HG03159 (cell line): ENCODE results near the gene HPCAL4.

Experiments used
- ATAC-seq: cut with Tn5 transposase; IDR thresholded peaks from one replicate; pipeline ENCODE4 v1.9.1; 2021; ENCODE audit warnings: mild to moderate bottlenecking, moderate library complexity; ENCODE audit not compliant: unreplicated experiment

HPCAL4 gene

DNA sequence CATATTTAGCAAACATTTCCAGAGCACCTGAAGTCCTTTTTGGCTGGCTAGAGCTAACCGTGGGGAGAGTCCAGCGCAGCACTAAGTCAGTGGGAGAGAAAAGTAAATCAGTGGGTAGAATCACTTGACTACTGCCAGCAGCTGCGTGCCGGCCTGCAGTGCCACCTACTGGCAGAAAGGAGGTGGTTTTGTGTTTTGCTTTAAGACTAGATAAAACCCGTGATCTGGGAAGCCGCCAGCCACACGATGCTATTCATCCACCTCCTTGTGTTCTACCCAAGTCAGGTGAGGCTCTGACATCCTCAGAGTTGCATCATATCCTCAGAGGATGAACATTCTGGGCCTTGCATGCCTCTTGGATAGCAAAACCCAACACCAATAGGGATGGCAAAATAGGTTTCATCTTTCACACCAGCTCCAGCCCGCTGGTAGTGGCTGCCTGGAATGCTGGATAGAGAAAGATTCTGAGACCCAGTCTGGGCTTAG, 37.6 kb downstream of the HPCAL4 start:
- ATAC-seq = no peak

DNA sequence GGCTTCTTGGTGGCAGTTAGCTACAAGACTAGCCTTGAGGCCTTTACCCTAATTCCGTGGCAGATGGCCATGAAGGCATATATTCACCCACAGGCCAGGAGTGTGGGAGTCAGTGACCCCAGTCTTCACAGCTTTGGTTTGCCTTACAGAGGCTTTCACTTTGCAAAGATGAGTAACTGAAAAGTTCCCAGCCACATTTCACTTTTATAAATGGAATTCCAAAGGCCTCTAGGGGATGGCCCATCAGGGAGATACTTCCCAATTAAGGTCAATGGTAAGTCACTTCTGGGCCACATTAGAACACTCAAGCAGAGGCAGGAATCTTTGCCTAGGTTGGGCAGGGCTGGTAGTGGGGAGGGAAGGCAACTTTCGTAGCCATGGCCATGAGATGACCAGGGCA, 38.7 kb downstream of the HPCAL4 start:
- ATAC-seq = no peak

DNA sequence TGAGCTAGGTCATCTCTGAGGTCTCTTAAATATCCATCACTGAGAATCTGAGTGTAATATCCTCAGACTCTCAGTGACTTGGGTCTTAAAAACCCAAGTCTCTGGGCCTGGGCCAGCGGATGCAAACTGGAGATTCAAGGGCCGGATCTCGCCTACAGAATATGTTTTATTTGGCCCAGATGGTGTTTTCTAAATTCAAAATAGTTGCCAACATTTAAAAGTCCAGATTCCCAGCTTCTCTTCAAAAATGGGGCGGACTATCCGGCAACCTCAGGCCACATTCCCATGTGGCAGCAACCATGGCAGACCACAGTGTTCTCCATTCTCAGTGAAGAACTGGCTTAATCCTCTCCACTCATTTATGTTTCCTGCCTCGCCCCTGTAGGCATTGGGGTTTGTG, 39.1 kb downstream of the HPCAL4 start:
- no peak for ATAC-seq

DNA sequence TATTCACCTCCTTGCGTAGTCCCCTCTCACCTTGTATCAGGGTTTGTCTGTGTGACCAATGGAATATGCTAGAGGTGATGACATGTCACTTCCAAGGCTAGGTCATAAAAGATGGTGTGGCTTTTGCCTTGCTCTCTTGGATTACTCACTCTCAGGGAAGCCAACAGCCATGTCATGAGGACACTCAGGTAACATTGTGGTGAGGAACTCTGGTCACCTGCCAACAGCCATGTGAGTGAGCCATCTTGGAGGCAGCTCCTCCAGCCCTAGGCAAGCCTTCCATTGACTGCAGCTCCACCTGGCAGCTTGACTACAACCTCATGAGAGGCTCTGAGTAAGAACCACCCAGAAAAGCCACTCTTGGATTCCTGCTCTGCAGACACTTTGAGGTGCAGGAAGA, 40.8 kb downstream of the HPCAL4 start:
- no peak for ATAC-seq

DNA sequence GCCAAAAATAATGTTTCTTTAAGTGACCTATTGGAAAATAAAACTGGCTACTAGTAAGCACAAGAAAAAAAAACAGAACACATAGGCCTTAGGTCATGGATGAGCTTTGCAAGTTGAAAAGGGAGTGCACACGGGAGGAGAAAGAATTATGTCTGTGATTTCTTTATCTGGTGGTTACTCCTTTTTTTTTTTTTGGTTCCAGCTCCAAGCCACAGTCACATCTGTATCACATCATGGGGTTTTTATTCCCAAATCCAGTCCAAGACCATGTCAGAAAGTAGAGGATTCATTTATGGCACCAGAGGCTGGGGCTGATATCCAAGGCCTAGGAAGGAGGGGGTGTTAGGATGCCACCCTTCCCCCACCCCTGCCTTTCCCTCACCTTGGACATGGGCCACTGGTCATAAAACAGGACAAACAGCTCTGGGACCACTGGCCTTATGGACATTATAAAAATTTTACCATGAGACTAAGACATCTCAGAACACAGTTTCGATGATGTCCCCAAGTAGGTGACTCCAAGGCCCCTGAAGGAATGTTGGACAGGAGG, 41.5 kb downstream of the HPCAL4 start:
- no peak for ATAC-seq

DNA sequence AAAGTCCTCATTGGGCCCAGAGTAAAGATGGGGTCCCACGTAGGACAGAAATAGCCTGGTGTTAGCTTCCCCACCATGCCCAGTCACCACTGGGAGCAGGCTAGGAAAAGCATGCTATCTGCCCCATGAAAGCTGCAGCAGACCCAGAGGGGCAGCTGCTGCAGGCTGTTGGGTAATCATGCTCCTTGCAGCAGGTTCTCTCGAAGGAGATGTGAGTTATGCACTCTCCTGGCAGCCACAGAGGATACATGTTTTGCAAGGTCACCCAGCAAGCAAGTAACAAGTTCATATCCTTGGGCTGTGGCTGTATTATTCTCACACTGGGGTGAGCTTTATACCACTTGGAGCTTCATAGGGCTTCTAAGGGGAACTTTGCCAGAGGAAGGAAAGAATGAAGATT, 42.7 kb downstream of the HPCAL4 start:
- ATAC-seq = no peak

DNA sequence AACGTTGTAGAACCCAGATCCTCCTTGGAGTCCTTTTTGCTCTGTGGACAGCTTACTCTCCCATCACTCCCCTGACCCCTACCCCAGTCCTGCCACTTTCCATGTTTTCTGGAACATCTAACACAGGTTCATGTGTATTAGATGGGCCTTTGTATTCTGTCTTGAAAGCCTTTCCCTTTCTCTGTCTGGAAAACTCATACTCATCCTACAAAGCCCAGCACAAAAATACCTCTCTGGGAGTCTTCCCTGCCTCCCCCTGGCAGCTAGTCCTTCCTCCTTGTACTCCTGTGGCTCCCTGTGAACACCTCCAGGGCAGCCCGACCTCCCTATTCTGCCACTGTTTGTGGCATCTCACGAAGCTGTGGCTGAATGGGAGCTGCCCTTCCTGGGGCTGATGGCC, 44.0 kb downstream of the HPCAL4 start:
- no peak for ATAC-seq

DNA sequence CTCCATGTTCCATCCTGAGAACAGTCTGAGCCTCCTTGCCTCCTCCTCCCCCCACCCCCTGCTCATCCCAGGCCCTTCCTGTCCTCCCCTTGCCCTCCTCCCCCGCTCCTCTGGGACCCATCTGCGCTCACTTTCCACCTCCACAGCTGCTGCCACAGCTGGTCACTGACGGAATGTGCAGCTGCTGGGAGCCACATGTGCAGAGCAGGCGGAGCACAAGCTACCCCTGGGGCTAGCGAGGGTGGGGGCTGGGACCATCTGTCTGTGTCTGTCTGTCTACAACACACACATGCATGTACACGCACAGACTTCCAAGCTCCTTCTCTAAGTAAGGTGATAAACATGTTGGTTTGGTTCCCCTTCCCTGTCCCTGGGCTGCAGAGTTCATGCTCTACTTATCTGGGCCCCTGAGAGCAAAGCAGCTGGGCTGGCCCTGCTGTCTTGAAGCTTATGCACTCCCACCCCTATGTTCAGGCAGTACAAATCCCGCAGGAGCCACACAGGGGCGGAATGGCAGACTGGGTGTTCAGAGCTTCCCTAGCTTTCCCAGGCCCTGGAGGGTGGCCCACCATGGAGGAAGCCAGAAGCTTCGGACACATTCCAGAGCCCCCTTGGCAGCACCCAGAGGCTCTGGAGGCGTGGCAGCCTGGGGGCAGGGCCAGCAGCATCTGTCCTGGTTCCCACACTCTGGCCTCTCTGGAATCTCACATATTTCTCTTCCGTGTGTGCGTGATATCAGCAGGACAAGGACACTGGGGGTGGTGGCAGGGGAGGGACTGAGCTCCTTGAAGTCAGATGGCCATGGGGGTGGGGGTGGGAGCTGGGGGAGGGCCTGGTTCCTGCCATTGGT, 44.8 kb downstream of the HPCAL4 start:
- ATAC-seq = no peak

DNA sequence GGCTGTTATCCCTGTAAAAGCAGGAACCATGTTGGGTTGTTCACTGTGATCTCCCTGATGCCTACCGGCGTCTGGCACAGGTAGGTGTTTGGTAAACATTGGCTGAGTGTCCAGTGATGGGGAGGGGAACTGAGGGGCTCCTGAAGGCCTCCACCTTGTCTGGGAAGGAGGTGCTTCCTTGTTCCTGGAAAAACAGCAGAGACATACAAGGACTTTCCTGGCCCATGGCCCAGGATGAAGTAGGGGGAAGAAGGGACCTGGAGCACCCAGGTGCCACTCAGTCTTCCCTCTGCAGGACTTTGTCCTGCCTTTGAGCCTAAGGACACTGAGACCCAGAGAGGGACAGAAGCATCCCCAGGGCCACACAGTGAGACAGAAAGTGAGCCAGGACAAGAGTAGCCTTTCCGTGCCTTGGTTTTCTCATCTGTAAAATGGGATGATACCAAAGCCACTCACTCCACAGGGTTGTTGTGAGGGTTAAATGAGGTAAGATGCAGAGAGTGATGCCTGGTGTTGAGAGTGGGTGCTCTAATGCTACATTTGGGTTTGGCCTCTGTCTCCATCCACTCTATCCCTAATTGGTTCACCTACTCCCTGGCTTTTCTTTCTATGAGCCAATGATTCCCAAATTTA, 45.7 kb downstream of the HPCAL4 start:
- ATAC-seq = no peak

DNA sequence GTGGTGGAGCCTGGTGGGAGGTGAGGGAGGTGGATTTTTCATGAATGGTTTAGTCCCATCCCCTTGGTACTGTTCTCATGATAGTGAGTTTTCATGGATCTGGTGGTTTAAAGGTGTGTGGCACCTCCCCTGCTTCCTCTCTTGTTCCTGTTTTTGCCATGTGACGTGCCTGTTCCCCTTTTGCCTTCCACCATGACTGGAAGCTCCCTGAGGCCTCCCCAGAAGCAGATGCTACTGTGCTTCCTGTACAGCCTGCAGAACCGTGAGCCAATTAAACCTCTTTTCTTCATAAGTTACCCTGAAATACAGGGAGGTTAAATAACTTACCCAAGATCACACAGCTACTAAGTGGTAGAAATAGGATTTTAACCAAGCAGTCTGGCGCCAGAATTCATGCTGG, 47.5 kb downstream of the HPCAL4 start:
- ATAC-seq = no peak

DNA sequence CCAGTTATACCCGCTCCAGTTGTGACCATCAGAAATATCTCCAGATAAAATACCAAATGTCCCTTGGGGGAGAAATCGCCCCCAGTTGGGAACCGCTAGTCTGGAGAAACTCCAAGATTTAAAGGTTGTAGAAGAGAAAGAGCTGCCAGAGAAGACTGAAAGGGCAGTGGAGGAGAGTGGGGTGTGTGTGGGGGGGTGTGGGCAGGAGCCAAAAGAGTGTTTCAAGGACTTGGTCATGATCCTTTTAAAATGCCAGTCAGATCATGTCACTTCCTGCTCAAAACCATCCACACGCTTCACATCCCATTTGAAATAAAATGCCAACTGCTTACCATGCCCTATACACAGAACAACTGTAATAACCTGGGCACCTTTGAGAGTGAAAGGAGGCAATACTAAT, 48.4 kb downstream of the HPCAL4 start:
- no peak for ATAC-seq

DNA sequence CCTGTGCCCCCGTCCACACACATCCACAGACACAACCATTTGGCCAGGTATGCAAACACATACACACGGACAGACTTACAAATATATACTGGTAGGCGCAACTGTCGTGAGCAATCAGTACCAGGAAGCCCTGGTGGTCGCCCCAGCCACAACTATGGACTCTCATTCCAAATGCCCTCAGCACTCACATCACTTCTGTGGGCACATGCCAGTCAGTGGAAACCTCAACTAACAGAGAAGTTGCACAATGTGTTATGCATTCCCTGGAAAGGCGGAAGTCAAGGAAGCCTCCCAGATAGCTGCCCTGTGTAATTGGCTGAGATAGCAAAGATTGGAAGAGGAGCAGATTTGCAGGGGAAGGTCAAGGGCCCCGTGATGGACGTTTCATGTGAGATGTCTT, 50.4 kb downstream of the HPCAL4 start:
- no peak for ATAC-seq

DNA sequence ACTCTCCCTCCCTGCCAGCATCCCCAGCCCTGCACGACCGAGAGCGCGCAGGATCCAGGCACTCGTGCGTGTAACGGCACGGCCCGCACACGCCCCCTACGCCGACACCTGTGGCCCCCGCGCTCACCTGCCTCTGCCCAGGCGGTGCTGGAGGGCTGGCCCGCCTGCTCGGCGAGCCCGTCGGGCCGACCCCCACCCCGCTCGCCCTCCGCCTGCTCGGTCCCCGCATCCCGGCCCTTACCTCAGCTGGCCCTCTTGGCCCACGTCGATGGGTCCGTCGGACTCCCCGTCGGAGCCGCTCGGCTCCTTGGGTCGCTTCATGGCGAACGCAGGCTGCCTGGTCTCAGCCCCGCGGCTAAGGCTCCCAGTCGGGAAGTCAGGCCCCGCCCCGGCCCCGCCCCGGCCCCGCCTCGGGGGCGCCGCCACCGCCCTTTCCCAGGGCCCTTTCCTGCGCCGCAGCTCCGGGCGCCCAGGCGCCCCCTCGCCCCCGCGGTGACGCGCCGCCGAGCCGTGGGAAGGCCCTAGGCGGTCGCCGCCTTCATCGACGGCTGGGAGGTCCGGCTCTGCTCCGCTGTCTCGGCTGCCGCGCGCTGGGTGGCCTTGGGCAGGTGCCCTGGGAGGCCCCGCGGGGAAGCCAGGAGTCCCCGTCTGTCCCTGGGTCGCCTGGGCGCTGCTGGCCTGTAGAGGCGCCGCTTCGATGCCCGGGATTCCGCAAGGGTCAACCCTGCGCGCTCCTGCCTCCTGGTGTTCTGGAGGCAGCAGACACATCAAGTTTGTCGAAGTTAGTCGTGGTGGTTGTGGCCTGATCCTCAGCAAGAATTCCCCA, 51.7 kb downstream of the HPCAL4 start, which contains the start of gene HEYL:
HEYL (minus strand) TSS at position 339 of the 826 bp plus-strand sequence; CDS start at position 321, 18 bp downstream.
- no peak for ATAC-seq

DNA sequence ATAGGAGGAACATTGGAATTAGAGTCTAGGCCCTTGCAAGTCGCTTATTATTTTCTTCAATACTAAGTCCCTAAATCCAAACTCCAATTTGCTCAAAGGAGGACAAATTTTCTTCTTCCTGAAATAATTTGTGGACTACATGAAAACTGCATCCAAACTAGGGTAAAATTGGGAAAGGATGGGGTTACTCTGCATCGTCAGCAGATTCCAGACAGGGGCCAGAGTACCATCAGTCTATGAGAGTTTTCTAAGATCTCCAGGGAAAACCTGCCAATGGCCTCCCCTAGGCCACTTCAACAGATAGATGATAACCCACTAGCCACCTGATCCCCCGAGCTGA, 52.3 kb downstream of the HPCAL4 start:
- no peak for ATAC-seq

DNA sequence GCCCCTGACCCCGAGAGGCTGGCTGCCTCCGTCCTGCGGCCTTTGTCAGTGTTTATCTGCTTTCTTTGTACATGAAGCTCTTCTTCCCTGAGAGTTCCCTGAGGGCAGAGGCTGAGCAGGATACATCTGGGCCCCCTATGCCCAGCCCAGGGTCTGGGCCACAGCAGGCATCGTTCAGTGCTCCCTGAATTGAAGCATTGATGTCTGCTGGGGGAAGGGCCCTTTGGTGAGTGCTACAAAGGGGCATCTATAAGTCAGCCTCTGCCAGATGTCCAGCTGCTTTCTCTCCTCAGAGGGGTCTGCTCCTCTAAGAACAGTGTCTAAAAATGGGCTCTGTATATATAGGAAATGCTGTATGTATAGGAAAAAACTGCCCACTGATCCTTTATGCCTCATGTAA, 53.9 kb downstream of the HPCAL4 start:
- no peak for ATAC-seq

DNA sequence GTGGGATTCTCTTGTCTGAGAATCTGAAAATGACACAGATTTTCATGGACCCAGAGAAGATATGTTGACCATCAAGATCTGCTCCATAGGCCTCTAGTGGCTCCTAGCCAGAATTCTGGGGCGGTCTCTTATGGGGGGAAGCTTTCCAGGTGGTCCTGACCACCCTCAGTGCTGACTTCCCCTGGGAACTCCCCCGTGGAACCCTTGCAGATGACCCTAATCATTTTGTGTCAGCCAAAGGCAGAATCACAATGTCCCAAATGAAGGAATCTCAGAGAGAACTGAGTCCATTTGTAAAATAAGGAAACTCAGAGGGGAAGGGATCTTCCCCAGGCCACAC, 55.4 kb downstream of the HPCAL4 start:
- ATAC-seq = no peak

DNA sequence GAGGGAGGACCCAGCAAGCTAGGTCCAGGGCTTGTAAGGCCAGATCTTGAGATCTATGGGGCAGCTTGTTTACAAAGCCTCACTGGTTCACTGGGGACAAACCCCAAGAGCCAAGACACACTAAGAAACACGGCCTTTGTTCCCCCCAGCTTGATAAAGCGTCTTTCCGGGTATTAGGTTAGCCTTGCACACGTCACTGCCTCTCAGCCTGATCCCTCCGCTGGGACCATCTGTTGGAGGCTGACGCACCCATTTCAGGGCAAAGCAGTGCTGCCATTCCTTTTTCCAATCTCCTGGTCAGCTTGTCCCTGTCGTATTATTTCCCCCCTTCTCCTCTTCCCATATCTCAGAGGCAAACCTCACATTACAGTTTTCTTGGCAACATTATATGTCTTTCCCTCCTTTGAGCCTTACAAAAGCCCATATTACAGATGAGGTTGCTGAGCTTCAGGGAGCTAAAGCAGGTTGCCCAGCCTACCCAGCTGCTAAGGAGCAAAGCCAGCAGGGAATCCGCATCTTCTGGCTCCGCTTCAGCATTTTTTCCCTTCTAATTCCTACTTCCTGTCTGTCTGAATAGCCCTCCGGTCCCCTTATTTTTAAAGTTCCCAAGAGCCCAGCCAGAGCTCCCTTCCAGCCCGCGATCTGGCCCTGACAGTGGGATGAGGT, 55.9 kb downstream of the HPCAL4 start:
- ATAC-seq = no peak

DNA sequence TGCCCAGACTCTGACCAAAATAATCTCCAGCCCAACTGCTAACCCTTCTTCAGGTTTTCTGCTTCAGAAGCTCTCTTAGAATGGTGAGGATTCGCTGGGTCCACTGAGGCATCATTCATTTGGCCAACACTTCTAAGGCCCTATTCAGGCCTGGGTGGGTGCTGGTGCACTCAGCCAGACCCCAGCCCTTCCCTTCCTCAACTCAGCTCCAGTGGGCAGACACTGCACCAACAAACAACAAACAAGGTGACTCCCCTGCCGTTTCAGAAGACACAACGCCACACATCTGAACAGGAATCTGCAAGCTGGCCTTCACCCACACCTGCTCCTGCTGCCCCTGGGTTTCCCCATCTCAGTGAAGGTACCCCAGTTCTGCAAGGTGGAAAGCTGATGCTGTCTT, 57.8 kb downstream of the HPCAL4 start:
- ATAC-seq = no peak

DNA sequence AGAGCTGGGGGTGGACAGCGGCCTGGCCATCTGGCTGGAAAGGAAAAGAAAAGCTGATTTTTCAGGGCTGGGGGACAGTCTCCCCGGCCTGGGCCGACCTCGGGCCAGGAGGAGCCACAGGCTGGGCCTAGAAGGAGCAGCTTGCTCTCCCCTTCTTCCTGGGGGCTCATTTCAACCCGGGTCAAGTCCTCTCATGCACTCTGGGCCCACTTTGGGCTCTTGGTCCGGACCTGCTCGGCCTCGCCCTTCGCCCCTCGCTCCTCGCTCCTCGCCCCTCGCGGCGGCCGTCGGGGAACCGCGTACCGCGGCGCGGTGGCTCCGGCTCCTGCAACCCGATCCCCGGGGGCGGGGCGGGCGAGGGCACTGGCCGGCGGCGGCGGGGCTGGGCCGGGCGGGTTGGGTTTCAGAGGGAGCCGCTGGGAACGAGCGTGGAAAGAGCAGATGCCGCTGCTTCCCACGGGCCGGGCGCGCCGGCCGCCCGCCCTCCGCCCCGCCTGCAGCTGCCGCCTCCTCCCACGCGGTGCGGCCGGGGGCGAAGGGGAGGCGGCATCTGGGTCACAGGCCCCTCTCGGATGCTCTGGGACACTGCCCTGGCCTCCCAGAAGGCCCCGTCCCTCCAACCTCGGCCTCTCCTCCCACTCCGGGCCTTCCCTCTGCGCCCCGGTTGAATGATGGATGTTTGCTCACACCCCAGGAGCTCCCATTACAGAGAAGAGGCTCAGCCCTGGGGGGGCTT, 58.4 kb downstream of the HPCAL4 start:
- no peak for ATAC-seq

DNA sequence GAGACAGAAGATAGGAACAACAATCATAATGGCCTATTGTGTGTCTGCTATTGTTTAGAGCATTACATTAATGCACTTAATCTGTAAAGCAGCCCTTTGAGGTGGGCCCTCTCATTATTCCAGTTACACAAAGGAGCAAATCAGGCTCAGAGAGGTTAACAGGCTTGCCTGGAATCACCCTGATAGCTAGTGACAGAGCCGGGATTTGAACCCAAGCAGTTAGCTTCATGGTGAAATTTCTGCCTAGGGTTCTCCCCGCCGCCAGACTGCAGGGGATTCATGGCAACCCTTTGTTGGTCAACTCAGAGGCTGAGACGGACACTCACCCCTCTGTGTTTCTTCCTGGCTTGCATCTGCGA, 58.9 kb downstream of the HPCAL4 start:
- no peak for ATAC-seq
